Forelimb muscle (tissue), 1 donor: ENCODE measurements around the gene ORC3. TPM values are rescaled to one million over a fixed set of nuclear protein-coding genes. Genes with fewer than 3 reads are reported as not detected.
"Not testable (repeated sequence)": the region's sequence is repeated elsewhere in the genome, so short reads cannot be mapped to it uniquely, and the experiment has no call there.

Source experiments
- DNase-seq: peaks from one replicate; pipeline ENCODE4 v3.0.0-alpha.2; 2013; ENCODE audit warnings: low read depth
- polyA plus RNA-seq: library from polyadenylated mRNA; unstranded; fragments of 120-200 nt; gene quantifications from one replicate; pipeline ENCODE4 v1.2.1, GENCODE V29; 2013; ENCODE audit not compliant: insufficient read length

Gene ORC3
- polyA plus RNA-seq, 1 donor = 23.3 TPM

GRCh38 chr6:87697581-87698546 is 107.9 kb downstream of the ORC3 start:
- no peak for DNase-seq

GRCh38 chr6:87698547-87699006 is 108.6 kb downstream of the ORC3 start:
- no peak for DNase-seq

GRCh38 chr6:87699576-87699975 is 109.6 kb downstream of the ORC3 start:
- no peak for DNase-seq

GRCh38 chr6:87700397-87701343 is 110.7 kb downstream of the ORC3 start:
- no peak for DNase-seq

- DNase-seq = no peak
These were observed 111.4 kb downstream of the ORC3 start for GRCh38 chr6:87701344-87701675.

- DNase-seq = peak; percentile 98
These were observed 112.0 kb downstream of the ORC3 start, which contains the start of gene AKIRIN2 for GRCh38 chr6:87701676-87702588. AKIRIN2 (minus strand) TSS chr6:87702233; CDS start chr6:87701684, 549 bp downstream.

GRCh38 chr6:87702589-87702945 is 112.6 kb downstream of the ORC3 start:
- DNase-seq = no peak

- not testable (repeated sequence) for DNase-seq
These were observed 113.1 kb downstream of the ORC3 start for GRCh38 chr6:87703039-87703438.

- no peak for DNase-seq
These were observed 115.2 kb downstream of the ORC3 start for GRCh38 chr6:87705070-87705691.

GRCh38 chr6:87706187-87706966 is 116.4 kb downstream of the ORC3 start:
- no peak for DNase-seq

GRCh38 chr6:87708581-87709427 is 118.9 kb downstream of the ORC3 start:
- not testable (repeated sequence) for DNase-seq

- no peak for DNase-seq
These were observed 120.2 kb downstream of the ORC3 start for GRCh38 chr6:87710090-87710489.

GRCh38 chr6:87712713-87713112 is 122.8 kb downstream of the ORC3 start:
- DNase-seq = not testable (repeated sequence)

- DNase-seq = no peak
These were observed 124.3 kb downstream of the ORC3 start for GRCh38 chr6:87714093-87714842.
